T47D (cell line): Measurements from ENCODE around the gene XPO6.

ENCODE experiments used
- DNase-seq, 2 experiments: peaks; one replicate each; pipeline versions ENCODE4 v3.0.0 to v3.0.0-alpha.2; 2011 to 2012; ENCODE audit warnings: low read depth in 1 of 2, low spot score in 1 of 2
- JUND ChIP-seq: IDR thresholded peaks from 2 replicates; pipeline ENCODE4 v1.6.1; 2012; ENCODE audit warnings: low read depth
- in situ Hi-C: cut with HindIII; loops from 2 replicates; pipeline ENCODE4 v1.10.0; 2016; ENCODE audit warnings: low sequenced_read_pairs, low pct_unique_long_range_greater_than_20kb

Gene XPO6

GRCh38 chr16:28085389-28086171 is 126.2 kb downstream of the XPO6 start:
- TF ChIP-seq JUND: no peak
- no peak for DNase-seq
- in situ Hi-C loops: no loop called here

- TF ChIP-seq JUND: no peak
- DNase-seq: no peak
- in situ Hi-C loops: no loop called here
Measured at GRCh38 chr16:28084209-28084608, 127.6 kb downstream of the XPO6 start.

- no peak for DNase-seq
- no peak for TF ChIP-seq JUND
Measured at GRCh38 chr16:28082624-28083023, 129.1 kb downstream of the XPO6 start.

GRCh38 chr16:28081391-28081968 is 130.3 kb downstream of the XPO6 start:
- no peak for DNase-seq
- TF ChIP-seq JUND: no peak
- in situ Hi-C loops: no loop called here

More at GRCh38 chr16:28082624-28083023, 129.1 kb downstream of the XPO6 start:
- in situ Hi-C loops: no loop called here

GRCh38 chr16:28078261-28078660 is 133.5 kb downstream of the XPO6 start:
- in situ Hi-C loops: no loop called here
- no peak for DNase-seq
- no peak for TF ChIP-seq JUND

GRCh38 chr16:28073836-28074235 is 137.9 kb downstream of the XPO6 start:
- TF ChIP-seq JUND: no peak
- DNase-seq: no peak
- in situ Hi-C loops: no loop called here

- no peak for TF ChIP-seq JUND
- in situ Hi-C loops: no loop called here
- no peak for DNase-seq
Measured at GRCh38 chr16:28072087-28072486, 139.7 kb downstream of the XPO6 start.

- no peak for TF ChIP-seq JUND
- DNase-seq: no peak
- in situ Hi-C loops: no loop called here
Measured at GRCh38 chr16:28069971-28070794, 141.6 kb downstream of the XPO6 start.

- no peak for DNase-seq
- TF ChIP-seq JUND: no peak
- in situ Hi-C loops: no loop called here
Measured at GRCh38 chr16:28068976-28069375, 142.8 kb downstream of the XPO6 start.

- TF ChIP-seq JUND: no peak
- in situ Hi-C loops: no loop called here
- no peak for DNase-seq
Measured at GRCh38 chr16:28067604-28068379, 144.0 kb downstream of the XPO6 start.

DNA sequence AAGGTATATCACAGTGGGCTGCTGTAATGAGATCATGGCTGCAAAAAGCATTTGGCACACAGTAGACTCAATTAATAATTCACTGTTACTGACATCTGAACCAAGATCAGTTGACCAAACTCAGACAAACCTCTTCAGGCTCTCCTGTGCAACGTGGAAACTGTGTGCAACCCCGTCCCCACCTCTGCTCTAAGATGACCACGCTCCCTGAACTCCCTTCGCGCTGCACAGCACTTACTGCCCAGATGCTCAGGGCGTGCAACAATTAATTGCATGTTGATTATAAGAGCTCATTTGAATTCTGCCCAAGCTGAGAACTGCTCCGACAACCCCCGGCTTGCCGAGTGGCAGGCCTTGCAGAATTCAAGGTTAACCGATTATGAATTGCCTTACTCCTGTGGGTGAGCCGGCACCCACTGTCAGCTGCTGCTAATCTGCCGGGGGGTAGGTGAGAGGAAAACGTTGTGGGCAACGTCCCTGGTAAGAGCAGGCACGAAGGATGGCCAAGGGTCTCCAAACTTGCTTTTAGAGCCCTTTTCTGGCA is 147.0 kb downstream of the XPO6 start:
- in situ Hi-C loops: no loop called here
- TF ChIP-seq JUND: no peak
- no peak for DNase-seq

DNA sequence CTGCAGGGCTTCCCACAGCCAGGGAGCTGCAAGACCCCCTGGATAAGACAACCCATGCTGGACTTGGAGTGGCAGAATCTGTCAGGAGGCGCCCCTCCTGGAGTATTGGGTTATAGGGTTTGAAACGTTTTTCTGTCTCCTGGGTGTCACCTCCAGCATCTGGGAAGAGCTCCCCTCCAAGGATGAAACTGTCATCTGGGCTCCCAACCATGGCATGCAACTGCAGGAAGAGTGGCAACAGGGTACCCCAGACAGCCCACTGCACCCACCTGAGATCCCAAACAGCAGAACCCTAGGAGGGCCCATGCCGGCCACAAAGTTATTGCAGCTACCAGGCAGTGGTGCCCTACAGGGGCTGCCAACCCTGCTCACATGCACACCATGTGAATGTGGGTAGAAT is 147.6 kb downstream of the XPO6 start:
- in situ Hi-C loops: no loop called here
- TF ChIP-seq JUND: no peak
- no peak for DNase-seq
